Large intestine (tissue), 3 donors: ENCODE measurements around the gene COX6B1. TPM values are rescaled to one million over a fixed set of nuclear protein-coding genes. Genes with fewer than 3 reads are reported as not detected.

Experiments
- DNase-seq, 2 donors: peaks; one replicate each; pipeline versions ENCODE4 v3.0.0 to v3.0.0-alpha.2; 2013
- H3K27ac ChIP-seq: one replicate; pipeline ENCODE4 v1.5.1; 2013; ENCODE audit warnings: low read length
- H3K27me3 ChIP-seq: 2 replicates; pipeline ENCODE4 v1.6.1; 2013; ENCODE audit warnings: low read length; ENCODE audit not compliant: control insufficient read depth, insufficient read depth
- H3K36me3 ChIP-seq: 2 replicates; pipeline ENCODE4 v1.6.1; 2013; ENCODE audit warnings: low read length; ENCODE audit not compliant: control insufficient read depth, insufficient read depth
- H3K4me1 ChIP-seq: one replicate; pipeline ENCODE4 v1.6.1; 2013; ENCODE audit warnings: low read length; ENCODE audit not compliant: control insufficient read depth, insufficient read depth
- H3K4me3 ChIP-seq: one replicate; pipeline ENCODE4 v1.5.1; 2013; ENCODE audit warnings: low read length
- H3K9me3 ChIP-seq: one replicate; pipeline ENCODE4 v1.6.1; 2013; ENCODE audit warnings: mild to moderate bottlenecking, low read depth, low read length, moderate library complexity; ENCODE audit not compliant: control insufficient read depth
- whole genome bisulfite sequencing: methylation state at CpG from one replicate; pipeline ENCODE4 v1.1.5; 2013; ENCODE audit warnings: low lambda C conversion rate; ENCODE audit not compliant: insufficient coverage; 5-methylcytosine and 5-hydroxymethylcytosine counted together
- polyA plus RNA-seq: library from polyadenylated mRNA; unstranded; fragments of 120-200 nt; gene quantifications from one replicate; pipeline ENCODE4 v1.2.1, GENCODE V29; 2013

COX6B1 gene
- polyA plus RNA-seq, 1 donor = 356 TPM

DNA sequence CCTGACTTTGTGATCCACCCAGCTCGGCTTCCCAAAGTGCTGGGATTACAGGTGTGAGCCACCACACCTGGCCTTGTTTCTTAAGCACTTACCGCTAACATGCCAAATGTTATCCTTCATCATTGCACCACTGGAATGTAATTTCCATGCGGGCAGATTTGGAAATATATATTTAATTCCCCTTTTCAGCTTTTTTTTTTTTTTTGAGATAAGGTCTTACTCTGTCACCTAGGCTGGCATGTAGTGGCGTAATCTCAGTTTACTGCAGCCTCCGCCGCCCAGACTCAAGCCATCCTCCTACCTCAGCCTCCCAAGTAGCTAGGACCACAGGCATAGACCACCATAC lies 13.8 kb downstream of the COX6B1 start:
- H3K27me3 ChIP-seq = no peaks in the 10 kb centered on the region

DNA sequence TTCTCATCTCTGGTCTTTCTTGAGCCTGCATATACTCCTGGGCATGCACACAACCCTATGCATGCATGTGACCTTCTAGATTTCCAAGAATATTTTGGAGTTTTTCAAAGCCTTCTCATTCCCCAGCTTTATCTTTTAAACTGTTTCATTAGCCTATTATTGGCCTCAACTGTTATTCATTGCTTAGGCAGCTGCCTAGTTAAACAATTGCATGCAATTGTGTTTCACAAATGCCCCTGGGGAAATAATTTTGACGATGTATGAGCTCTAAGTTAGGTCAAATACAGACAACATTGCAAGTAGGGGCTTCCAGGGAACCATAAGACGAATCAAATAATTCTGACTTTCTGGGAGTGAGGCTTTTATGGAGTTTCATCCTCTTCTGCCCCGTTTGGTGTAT lies 15.9 kb downstream of the COX6B1 start:
- Histone ChIP-seq H3K4me3 (no peak overlapping the region), H3K9me3 (no peaks in the 10 kb centered on the region), H3K4me1 (no peaks in the 10 kb centered on the region), H3K27me3 (no peaks in the 10 kb centered on the region), H3K36me3 (peaks cover 7% of the 10 kb centered on the region), H3K27ac (no peak overlapping the region)
- WGBS = 100% methylated on average over 1 of the region's 3 CpGs
- DNase-seq = no peak

More for the DNA sequence above, 13.8 kb downstream of the COX6B1 start:
- no peak for DNase-seq
- Histone ChIP-seq H3K9me3 (no peaks in the 10 kb centered on the region), H3K4me3 (no peak overlapping the region), H3K4me1 (no peaks in the 10 kb centered on the region), H3K27ac (no peak overlapping the region), H3K36me3 (peaks cover 23% of the 10 kb centered on the region)
- WGBS = no CpG with 5 or more reads among the region's 6 CpGs

DNA sequence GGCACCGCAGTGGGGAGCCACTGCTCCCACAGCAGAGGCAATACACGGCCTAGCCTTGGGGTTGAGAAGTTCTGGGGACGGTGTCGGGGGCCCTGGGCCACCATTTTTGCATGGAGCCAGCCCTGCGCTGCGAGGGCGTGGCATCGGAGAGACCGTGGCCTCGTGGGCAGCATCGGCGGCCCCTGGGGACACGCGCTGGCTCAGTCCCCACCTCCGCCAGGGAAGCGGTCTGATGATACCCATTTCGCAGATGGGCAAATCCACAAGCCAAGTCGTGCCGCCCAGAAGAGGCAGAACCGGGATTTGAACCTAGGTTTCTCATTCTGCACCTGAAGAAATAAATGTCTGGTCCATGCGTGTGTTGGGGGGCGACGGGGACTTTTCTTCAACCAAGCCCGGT lies 17.0 kb downstream of the COX6B1 start:
- Histone ChIP-seq H3K9me3 (no peaks in the 10 kb centered on the region), H3K4me1 (peaks cover 4% of the 10 kb centered on the region), H3K36me3 (peaks cover 4% of the 10 kb centered on the region), H3K27ac (no peak overlapping the region), H3K4me3 (no peak overlapping the region), H3K27me3 (no peaks in the 10 kb centered on the region)
- 100% methylated on average over 3 of the region's 24 CpGs for WGBS
- no peak for DNase-seq

DNA sequence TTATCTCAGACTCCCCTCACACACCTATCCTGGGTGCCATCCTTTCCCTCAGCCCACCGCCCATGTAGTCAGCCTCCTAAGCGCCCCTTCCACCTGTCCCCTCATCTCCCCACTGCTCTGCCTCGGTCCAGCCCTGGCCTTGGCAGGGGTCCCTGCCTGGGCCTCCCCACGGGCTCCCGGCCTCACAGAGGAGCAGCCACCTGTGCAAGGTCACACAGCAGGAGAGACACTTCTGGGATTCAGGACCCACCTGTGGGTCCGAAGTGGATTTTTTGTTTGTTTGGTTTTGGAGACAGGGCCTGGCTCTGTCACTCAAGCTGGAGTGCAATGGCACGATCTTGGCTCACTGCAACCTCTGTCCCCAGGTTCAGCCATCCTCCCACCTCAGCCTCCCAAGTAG lies 17.5 kb downstream of the COX6B1 start:
- H3K36me3 ChIP-seq = peaks cover 4% of the 10 kb centered on the region
- no peaks in the 10 kb centered on the region for H3K9me3 ChIP-seq
- H3K27ac ChIP-seq = no peak overlapping the region
- H3K4me3 ChIP-seq = no peak overlapping the region
- peaks cover 4% of the 10 kb centered on the region for H3K4me1 ChIP-seq
- WGBS = no CpG with 5 or more reads among the region's 7 CpGs
- H3K27me3 ChIP-seq = no peaks in the 10 kb centered on the region
- no peak for DNase-seq

- H3K27ac ChIP-seq = no peak within 1 kb of the TSS
- WGBS = no CpG with 5 or more reads among the region's 16 CpGs
- H3K4me1 ChIP-seq = peaks cover 4% of the 10 kb centered on the region
- no peaks in the 10 kb centered on the region for H3K27me3 ChIP-seq
- H3K36me3 ChIP-seq = peaks cover 4% of the 10 kb centered on the region
- H3K4me3 ChIP-seq = no peak within 1 kb of the TSS
- no peak for DNase-seq
- H3K9me3 ChIP-seq = no peaks in the 10 kb centered on the region
Observed at GRCh38 chr19:35666251-35666913, 18.3 kb downstream of the COX6B1 start, which contains the start of gene UPK1A. Gene UPK1A (plus strand): TSS chr19:35666517. CDS start chr19:35666813, 296 bp downstream.

GRCh38 chr19:35669566-35669965 lies 21.4 kb downstream of the COX6B1 start:
- H3K36me3 ChIP-seq = no peaks in the 10 kb centered on the region
- H3K4me1 ChIP-seq = peaks cover 7% of the 10 kb centered on the region
- WGBS = no CpG with 5 or more reads among the region's 6 CpGs
- H3K27me3 ChIP-seq = peaks cover 25% of the 10 kb centered on the region
- peaks cover 6% of the 10 kb centered on the region for H3K9me3 ChIP-seq
- DNase-seq = no peak
- H3K4me3 ChIP-seq = no peak overlapping the region
- H3K27ac ChIP-seq = no peak overlapping the region

DNA sequence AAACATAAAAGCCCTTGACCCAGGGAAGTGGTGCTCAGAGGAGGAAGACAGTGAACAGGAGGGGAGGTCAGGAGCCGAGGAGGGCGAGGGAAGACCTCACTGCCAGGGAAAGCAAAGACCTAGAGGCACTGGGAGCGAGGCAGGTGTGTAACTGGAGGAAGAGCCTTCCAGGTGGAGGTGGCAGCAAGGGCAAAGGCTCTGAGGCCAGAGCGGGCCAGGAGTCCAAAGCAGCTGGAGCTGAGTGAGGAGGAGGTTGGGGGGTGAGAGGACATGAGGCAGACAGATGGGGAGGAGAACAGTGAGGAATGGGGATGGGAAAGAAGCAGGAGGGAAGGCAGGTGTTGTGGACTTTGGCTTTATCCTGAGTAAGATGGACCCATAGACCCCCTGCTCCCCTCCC lies 21.9 kb downstream of the COX6B1 start:
- DNase-seq = peak in 1 of 2 donors; percentile 44
- Histone ChIP-seq H3K36me3 (no peaks in the 10 kb centered on the region), H3K4me1 (peaks cover 7% of the 10 kb centered on the region), H3K9me3 (peaks cover 6% of the 10 kb centered on the region), H3K27ac (no peak overlapping the region), H3K27me3 (peaks cover 26% of the 10 kb centered on the region), H3K4me3 (no peak overlapping the region)
- WGBS = no CpG with 5 or more reads among the region's 4 CpGs

GRCh38 chr19:35670686-35671085 lies 22.6 kb downstream of the COX6B1 start:
- no CpG with 5 or more reads among the region's 1 CpG for WGBS
- Histone ChIP-seq H3K4me1 (peaks cover 7% of the 10 kb centered on the region), H3K9me3 (peaks cover 6% of the 10 kb centered on the region), H3K36me3 (no peaks in the 10 kb centered on the region), H3K27me3 (peaks cover 26% of the 10 kb centered on the region), H3K4me3 (no peak overlapping the region), H3K27ac (no peak overlapping the region)
- no peak for DNase-seq

- H3K36me3 ChIP-seq = no peaks in the 10 kb centered on the region
- H3K27ac ChIP-seq = no peak overlapping the region
- peak; percentile 33 to 51 for DNase-seq
- H3K9me3 ChIP-seq = peaks cover 6% of the 10 kb centered on the region
- no peak overlapping the region for H3K4me3 ChIP-seq
- 42% methylated on average over 2 of the region's 3 CpGs for WGBS
- H3K4me1 ChIP-seq = peaks cover 7% of the 10 kb centered on the region
- H3K27me3 ChIP-seq = peaks cover 26% of the 10 kb centered on the region
Observed at GRCh38 chr19:35671818-35672217, 23.7 kb downstream of the COX6B1 start.

- no peak overlapping the region for H3K27ac ChIP-seq
- H3K27me3 ChIP-seq = peaks cover 26% of the 10 kb centered on the region
- H3K4me1 ChIP-seq = peaks cover 7% of the 10 kb centered on the region
- WGBS = no CpG with 5 or more reads among the region's 39 CpGs
- no peaks in the 10 kb centered on the region for H3K36me3 ChIP-seq
- no peak overlapping the region for H3K4me3 ChIP-seq
- DNase-seq = peak in 1 of 2 donors; percentile 11
- H3K9me3 ChIP-seq = peaks cover 6% of the 10 kb centered on the region
Observed at GRCh38 chr19:35673121-35673804, 25.1 kb downstream of the COX6B1 start.
